ENCODE results near the gene TM4SF4. TPM values are rescaled to one million over a fixed set of nuclear protein-coding genes. Genes with fewer than 3 reads are reported as not detected.
"Not testable (repeated sequence)": the region's sequence is repeated elsewhere in the genome, so short reads cannot be mapped to it uniquely, and the experiment has no call there.

Gene TM4SF4
- polyA plus RNA-seq, 1 donor from 2014 or later = not detected

DNA sequence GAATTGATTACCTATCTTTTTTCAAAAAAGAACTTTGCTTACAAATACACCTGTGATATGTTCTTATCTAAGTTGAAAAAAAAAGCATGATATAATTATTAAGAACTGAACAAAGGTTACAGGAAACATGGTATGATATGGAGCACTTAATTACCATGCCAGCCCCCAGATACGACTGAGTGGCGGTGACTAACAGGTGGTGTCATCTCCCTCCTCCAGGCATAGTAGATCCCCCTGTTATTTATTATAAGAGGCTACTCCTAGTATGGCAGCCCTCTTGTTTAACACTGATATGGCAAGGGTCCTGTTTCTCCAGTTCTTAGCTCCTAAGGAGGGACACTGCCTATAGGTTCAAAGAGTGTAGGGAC, 31.0 kb upstream of the TM4SF4 start:
- Histone ChIP-seq H3K4me2 (ENCODE audit: low read length) (no peak overlapping the region), H3F3A (ENCODE audit: insufficient read depth, low read length, poor library complexity, severe bottlenecking) (no peaks in the 10 kb centered on the region), H3K27me3 (ENCODE audit: insufficient read depth, low read depth, low read length) (no peaks in the 10 kb centered on the region), H3K9me3 (ENCODE audit: low read length) (no peaks in the 10 kb centered on the region), H3K9ac (ENCODE audit: low read length) (no peak overlapping the region), H3K9me2 (ENCODE audit: insufficient read depth, low read length) (no peaks in the 10 kb centered on the region), H3K79me2 (replicated peaks; ENCODE audit: insufficient read depth, low read length) (no peaks in the 10 kb centered on the region), H2AFZ (ENCODE audit: low read depth, low read length) (no peak overlapping the region), H3K27ac (ENCODE audit: low read length) (no peak overlapping the region), H3K4me3 (ENCODE audit: low read length) (no peak overlapping the region), H4K20me1 (ENCODE audit: insufficient read depth) (no peaks in the 10 kb centered on the region), H3K36me3 (ENCODE audit: insufficient read depth, low read length) (no peaks in the 10 kb centered on the region)
- TF ChIP-seq RAD21 (conservative IDR thresholded peaks at IDR 0.05) (no peak), EP300 (conservative IDR thresholded peaks at IDR 0.05; ENCODE audit: poor library complexity, severe bottlenecking) (no peak), SMC3 (conservative IDR thresholded peaks at IDR 0.05; ENCODE audit: poor library complexity) (no peak), EZH2 (IDR thresholded peaks at IDR 0.05; ENCODE audit: borderline replicate concordance, insufficient read depth, low read length, poor library complexity, severe bottlenecking) (no peak), MXI1 (conservative IDR thresholded peaks at IDR 0.05; ENCODE audit: poor library complexity, severe bottlenecking) (no peak), POLR2AphosphoS5 (IDR thresholded peaks at IDR 0.05) (no peak), TAF1 (IDR thresholded peaks at IDR 0.05; ENCODE audit: low read depth) (no peak)
- TF ChIP-seq, protein P1, sequence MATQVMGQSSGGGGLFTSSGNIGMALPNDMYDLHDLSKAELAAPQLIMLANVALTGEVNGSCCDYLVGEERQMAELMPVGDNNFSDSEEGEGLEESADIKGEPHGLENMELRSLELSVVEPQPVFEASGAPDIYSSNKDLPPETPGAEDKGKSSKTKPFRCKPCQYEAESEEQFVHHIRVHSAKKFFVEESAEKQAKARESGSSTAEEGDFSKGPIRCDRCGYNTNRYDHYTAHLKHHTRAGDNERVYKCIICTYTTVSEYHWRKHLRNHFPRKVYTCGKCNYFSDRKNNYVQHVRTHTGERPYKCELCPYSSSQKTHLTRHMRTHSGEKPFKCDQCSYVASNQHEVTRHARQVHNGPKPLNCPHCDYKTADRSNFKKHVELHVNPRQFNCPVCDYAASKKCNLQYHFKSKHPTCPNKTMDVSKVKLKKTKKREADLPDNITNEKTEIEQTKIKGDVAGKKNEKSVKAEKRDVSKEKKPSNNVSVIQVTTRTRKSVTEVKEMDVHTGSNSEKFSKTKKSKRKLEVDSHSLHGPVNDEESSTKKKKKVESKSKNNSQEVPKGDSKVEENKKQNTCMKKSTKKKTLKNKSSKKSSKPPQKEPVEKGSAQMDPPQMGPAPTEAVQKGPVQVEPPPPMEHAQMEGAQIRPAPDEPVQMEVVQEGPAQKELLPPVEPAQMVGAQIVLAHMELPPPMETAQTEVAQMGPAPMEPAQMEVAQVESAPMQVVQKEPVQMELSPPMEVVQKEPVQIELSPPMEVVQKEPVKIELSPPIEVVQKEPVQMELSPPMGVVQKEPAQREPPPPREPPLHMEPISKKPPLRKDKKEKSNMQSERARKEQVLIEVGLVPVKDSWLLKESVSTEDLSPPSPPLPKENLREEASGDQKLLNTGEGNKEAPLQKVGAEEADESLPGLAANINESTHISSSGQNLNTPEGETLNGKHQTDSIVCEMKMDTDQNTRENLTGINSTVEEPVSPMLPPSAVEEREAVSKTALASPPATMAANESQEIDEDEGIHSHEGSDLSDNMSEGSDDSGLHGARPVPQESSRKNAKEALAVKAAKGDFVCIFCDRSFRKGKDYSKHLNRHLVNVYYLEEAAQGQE (IDR thresholded peaks at IDR 0.05; ENCODE audit: borderline replicate concordance) = no peak
- TF ChIP-seq, protein P2, sequence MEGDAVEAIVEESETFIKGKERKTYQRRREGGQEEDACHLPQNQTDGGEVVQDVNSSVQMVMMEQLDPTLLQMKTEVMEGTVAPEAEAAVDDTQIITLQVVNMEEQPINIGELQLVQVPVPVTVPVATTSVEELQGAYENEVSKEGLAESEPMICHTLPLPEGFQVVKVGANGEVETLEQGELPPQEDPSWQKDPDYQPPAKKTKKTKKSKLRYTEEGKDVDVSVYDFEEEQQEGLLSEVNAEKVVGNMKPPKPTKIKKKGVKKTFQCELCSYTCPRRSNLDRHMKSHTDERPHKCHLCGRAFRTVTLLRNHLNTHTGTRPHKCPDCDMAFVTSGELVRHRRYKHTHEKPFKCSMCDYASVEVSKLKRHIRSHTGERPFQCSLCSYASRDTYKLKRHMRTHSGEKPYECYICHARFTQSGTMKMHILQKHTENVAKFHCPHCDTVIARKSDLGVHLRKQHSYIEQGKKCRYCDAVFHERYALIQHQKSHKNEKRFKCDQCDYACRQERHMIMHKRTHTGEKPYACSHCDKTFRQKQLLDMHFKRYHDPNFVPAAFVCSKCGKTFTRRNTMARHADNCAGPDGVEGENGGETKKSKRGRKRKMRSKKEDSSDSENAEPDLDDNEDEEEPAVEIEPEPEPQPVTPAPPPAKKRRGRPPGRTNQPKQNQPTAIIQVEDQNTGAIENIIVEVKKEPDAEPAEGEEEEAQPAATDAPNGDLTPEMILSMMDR (IDR thresholded peaks at IDR 0.05; ENCODE audit: poor library complexity, severe bottlenecking) = no peak

DNA sequence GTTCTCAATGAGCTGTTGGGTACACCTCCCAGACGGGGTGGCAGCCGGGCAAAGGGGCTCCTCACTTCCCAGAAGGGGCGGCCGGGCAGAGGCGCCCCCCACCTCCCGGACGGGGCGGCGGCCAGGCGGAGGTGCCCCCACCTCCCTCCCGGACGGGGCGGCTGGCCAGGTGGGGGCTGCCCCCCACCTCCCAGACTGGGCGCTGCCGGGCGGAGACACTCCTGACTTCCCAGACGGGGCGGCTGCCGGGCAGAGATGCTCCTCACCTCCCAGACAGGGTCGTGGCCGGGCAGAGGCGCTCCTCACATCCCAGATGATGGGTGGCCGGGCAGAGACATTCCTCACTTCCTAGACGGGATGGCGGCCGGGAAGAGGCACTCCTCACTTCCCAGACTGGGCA, 29.6 kb upstream of the TM4SF4 start:
- H3K27ac ChIP-seq (ENCODE audit: low read length); H3K4me2 ChIP-seq (ENCODE audit: low read length); H3K27me3 ChIP-seq (ENCODE audit: insufficient read depth, low read depth, low read length); H3F3A ChIP-seq (ENCODE audit: insufficient read depth, low read length, poor library complexity, severe bottlenecking); H4K20me1 ChIP-seq (ENCODE audit: insufficient read depth); H2AFZ ChIP-seq (ENCODE audit: low read depth, low read length); H3K79me2 ChIP-seq (replicated peaks; ENCODE audit: insufficient read depth, low read length); H3K36me3 ChIP-seq (ENCODE audit: insufficient read depth, low read length); H3K4me3 ChIP-seq (ENCODE audit: low read length); H3K9me2 ChIP-seq (ENCODE audit: insufficient read depth, low read length); H3K9ac ChIP-seq (ENCODE audit: low read length); H3K9me3 ChIP-seq (ENCODE audit: low read length): not testable (repeated sequence)

DNA sequence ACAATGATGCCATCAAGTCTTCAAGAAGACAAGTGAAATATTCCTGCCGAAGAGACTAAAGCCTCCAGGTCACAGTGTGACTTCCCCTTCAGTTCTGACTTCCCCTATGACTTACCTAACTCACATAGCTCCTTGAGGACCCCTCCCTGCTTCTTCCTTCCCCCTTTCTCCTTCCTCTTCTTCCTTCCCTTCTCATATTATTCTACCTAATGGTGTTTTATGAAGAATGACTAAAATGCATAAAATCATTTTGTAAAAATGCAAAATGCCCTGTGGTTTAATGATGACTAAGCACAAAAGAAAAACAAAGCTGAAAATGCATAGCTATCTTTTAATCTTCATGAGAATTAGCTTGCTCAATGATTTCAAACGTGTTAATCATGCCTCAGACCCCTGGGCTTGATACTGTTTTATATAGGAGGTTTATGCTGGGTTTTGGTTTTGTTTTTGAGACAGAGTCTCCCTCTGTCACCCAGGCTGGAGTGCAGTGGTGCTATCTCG, 26.1 kb upstream of the TM4SF4 start:
- Histone ChIP-seq H3K27me3 (ENCODE audit: insufficient read depth, low read depth, low read length) (no peaks in the 10 kb centered on the region), H3K4me3 (ENCODE audit: low read length) (no peak overlapping the region), H3K4me2 (ENCODE audit: low read length) (no peak overlapping the region), H3K27ac (ENCODE audit: low read length) (no peak overlapping the region), H4K20me1 (ENCODE audit: insufficient read depth) (no peaks in the 10 kb centered on the region), H3K9ac (ENCODE audit: low read length) (no peak overlapping the region), H2AFZ (ENCODE audit: low read depth, low read length) (no peak overlapping the region), H3K36me3 (ENCODE audit: insufficient read depth, low read length) (no peaks in the 10 kb centered on the region), H3F3A (ENCODE audit: insufficient read depth, low read length, poor library complexity, severe bottlenecking) (no peaks in the 10 kb centered on the region), H3K79me2 (replicated peaks; ENCODE audit: insufficient read depth, low read length) (no peaks in the 10 kb centered on the region), H3K9me3 (ENCODE audit: low read length) (no peaks in the 10 kb centered on the region), H3K9me2 (ENCODE audit: insufficient read depth, low read length) (no peaks in the 10 kb centered on the region)
- TF ChIP-seq EZH2 (IDR thresholded peaks at IDR 0.05; ENCODE audit: borderline replicate concordance, insufficient read depth, low read length, poor library complexity, severe bottlenecking) = no peak
- TF ChIP-seq, protein P2 (IDR thresholded peaks at IDR 0.05; ENCODE audit: poor library complexity, severe bottlenecking) = no peak
- TF ChIP-seq, protein P1 (IDR thresholded peaks at IDR 0.05; ENCODE audit: borderline replicate concordance) = no peak
- no peak for TF ChIP-seq MXI1 (conservative IDR thresholded peaks at IDR 0.05; ENCODE audit: poor library complexity, severe bottlenecking)
- TF ChIP-seq SMC3 (conservative IDR thresholded peaks at IDR 0.05; ENCODE audit: poor library complexity) = no peak
- no peak for TF ChIP-seq EP300 (conservative IDR thresholded peaks at IDR 0.05; ENCODE audit: poor library complexity, severe bottlenecking)
- TF ChIP-seq POLR2AphosphoS5 (IDR thresholded peaks at IDR 0.05) = no peak
- TF ChIP-seq TAF1 (IDR thresholded peaks at IDR 0.05; ENCODE audit: low read depth) = no peak
- TF ChIP-seq RAD21 (conservative IDR thresholded peaks at IDR 0.05) = no peak

Measured in neural cell (in vitro differentiated cells).